CD4-positive, alpha-beta T cell (primary cell): ENCODE measurements around the gene KPNA3. TPM values are rescaled to one million over a fixed set of nuclear protein-coding genes. Genes with fewer than 3 reads are reported as not detected.

Experiments
- ATAC-seq: fragments of 200-7000 bp; cut with Tn5 transposase; one replicate; pipeline ENCODE4 v1.10.0; 2022; ENCODE audit warnings: mild to moderate bottlenecking; ENCODE audit not compliant: poor library complexity
- CTCF ChIA-PET: fragments of 350-600 bp; sonication (Branson Sonifier 250); formaldehyde crosslinking; loops from one replicate; lab custom pipeline; 2021; ENCODE audit warnings: antibody characterized with exemption, inconsistent platforms; lab: Charles Lee
- POLR2A ChIA-PET: fragments of 350-600 bp; sonication (Branson Sonifier 250); formaldehyde crosslinking; loops from one replicate; lab custom pipeline; 2021; ENCODE audit warnings: antibody characterized with exemption, inconsistent platforms; lab: Charles Lee
- DNase-seq, 14 experiments: peaks; one replicate each; pipeline ENCODE4 v3.0.0-alpha.2; 2013 to 2020; ENCODE audit warnings: mixed read lengths in 2 of 14
- H3K27ac ChIP-seq, 2 donors: one replicate each; pipeline versions ENCODE4 v1.5.1 to v1.7.0; 2013; ENCODE audit warnings: low read length in 2 of 2, low read depth in 1 of 2, mild to moderate bottlenecking in 1 of 2
- H3K27me3 ChIP-seq, 2 experiments: 1 replicate in 1 of 2; 2 replicates in 1 of 2; pipeline versions ENCODE4 v1.6.1 to v1.7.0; 2013; ENCODE audit warnings: low read length in 2 of 2, control low read depth in 1 of 2, mild to moderate bottlenecking in 1 of 2, moderate library complexity in 1 of 2; ENCODE audit not compliant: insufficient read depth in 2 of 2, control insufficient read depth in 1 of 2
- H3K36me3 ChIP-seq: one replicate; pipeline ENCODE4 v1.6.1; 2013; ENCODE audit warnings: low read length, control low read depth; ENCODE audit not compliant: insufficient read depth
- H3K4me1 ChIP-seq: one replicate; pipeline ENCODE4 v1.6.1; 2013; ENCODE audit warnings: low read length, control low read depth; ENCODE audit not compliant: insufficient read depth
- H3K4me3 ChIP-seq: one replicate; pipeline ENCODE4 v1.5.1; 2013; ENCODE audit warnings: mild to moderate bottlenecking, low read length, moderate library complexity
- H3K9me3 ChIP-seq, 2 experiments: 1 replicate in 1 of 2; 2 replicates in 1 of 2; pipeline versions ENCODE4 v1.6.1 to v1.7.0; 2013; ENCODE audit warnings: low read length in 2 of 2, mild to moderate bottlenecking in 2 of 2, control low read depth in 1 of 2, moderate library complexity in 1 of 2; ENCODE audit not compliant: control insufficient read depth in 1 of 2, insufficient read depth in 1 of 2
- H3K27ac Mint-ChIP-seq: one replicate; pipeline ENCODE4 v1.8.0; 2020; ENCODE audit warnings: mixed read lengths
- H3K27me3 Mint-ChIP-seq: one replicate; pipeline ENCODE4 v1.8.0; 2021; ENCODE audit warnings: mixed read lengths
- H3K36me3 Mint-ChIP-seq: one replicate; pipeline ENCODE4 v1.8.0; 2021; ENCODE audit warnings: low read depth, mixed read lengths
- H3K4me1 Mint-ChIP-seq: one replicate; pipeline ENCODE4 v1.8.0; 2021; ENCODE audit warnings: low read depth, mixed read lengths
- H3K4me3 Mint-ChIP-seq: one replicate; pipeline ENCODE4 v1.8.0; 2020; ENCODE audit warnings: mild to moderate bottlenecking, mixed read lengths
- H3K9me3 Mint-ChIP-seq: one replicate; pipeline ENCODE4 v1.8.0; 2020; ENCODE audit warnings: mixed read lengths
- intact Hi-C, 2 experiments: fragments of 100-400 bp; cut with DNase I in 1 of 2; cut with micrococcal nuclease in 1 of 2; formaldehyde crosslinking; loops; one replicate each; pipeline versions ENCODE4 v1.15.1 to v1.9.0; 2023 to 2025; cut with DNase I, micrococcal nuclease
- total RNA-seq, 174 experiments: library from RNA in 2 of 174; stranded (reverse) in 2 of 174; gene quantifications; one replicate each; pipeline ENCODE4 v1.2.3 and lab custom pipeline; 2021 to 2026
- TF ChIP-seq, protein P1 (sequence below): fragments of 200-600 bp; IDR thresholded peaks from one replicate; pipeline ENCODE4 v1.8.0; 2022; ENCODE audit warnings: antibody characterized with exemption, mild to moderate bottlenecking

Gene KPNA3
- total RNA-seq, 2 experiments from 2014 or later: 15.7 to 17.3 TPM

DNA sequence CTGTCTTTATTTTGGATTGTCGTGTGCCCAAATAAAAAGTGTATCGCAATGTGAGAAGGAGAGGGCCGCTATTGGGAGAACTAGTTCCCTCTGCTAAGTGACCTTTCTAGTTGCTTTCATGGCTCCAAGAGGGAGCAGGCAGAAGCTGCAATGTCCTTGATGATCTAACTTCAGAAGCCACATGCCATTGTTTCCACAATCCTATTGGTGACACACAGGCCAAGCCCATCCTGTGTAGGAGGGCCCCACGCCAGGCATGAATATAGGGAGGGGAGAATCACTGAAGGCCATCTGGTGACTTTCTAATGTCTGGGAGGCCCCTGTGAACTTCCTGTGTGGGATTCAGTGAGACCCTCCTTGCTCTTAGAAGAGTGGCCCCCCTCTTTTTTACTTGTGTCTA, 47.8 kb upstream of the KPNA3 start:
- Mint-ChIP-seq H3K36me3 (no peaks in the 10 kb centered on the region), H3K9me3 (no peaks in the 10 kb centered on the region), H3K27me3 (no peaks in the 10 kb centered on the region), H3K4me1 (no peaks in the 10 kb centered on the region), H3K27ac (no peak overlapping the region), H3K4me3 (no peak overlapping the region)
- no peak overlapping the region for H3K27ac ChIP-seq
- ATAC-seq (no peak), DNase-seq (no peak)
- intact Hi-C loops: loop anchor here in 1 of 2 experiments (10.0 kb wide), 1 partner anchor 1235 kb away; no protein-coding TSS in a partner anchor
- TF ChIP-seq, protein P1, sequence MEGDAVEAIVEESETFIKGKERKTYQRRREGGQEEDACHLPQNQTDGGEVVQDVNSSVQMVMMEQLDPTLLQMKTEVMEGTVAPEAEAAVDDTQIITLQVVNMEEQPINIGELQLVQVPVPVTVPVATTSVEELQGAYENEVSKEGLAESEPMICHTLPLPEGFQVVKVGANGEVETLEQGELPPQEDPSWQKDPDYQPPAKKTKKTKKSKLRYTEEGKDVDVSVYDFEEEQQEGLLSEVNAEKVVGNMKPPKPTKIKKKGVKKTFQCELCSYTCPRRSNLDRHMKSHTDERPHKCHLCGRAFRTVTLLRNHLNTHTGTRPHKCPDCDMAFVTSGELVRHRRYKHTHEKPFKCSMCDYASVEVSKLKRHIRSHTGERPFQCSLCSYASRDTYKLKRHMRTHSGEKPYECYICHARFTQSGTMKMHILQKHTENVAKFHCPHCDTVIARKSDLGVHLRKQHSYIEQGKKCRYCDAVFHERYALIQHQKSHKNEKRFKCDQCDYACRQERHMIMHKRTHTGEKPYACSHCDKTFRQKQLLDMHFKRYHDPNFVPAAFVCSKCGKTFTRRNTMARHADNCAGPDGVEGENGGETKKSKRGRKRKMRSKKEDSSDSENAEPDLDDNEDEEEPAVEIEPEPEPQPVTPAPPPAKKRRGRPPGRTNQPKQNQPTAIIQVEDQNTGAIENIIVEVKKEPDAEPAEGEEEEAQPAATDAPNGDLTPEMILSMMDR: no peak
- no peak overlapping the region for H3K4me3 ChIP-seq
- H3K36me3 ChIP-seq: no peaks in the 10 kb centered on the region
- H3K9me3 ChIP-seq: no peaks in the 10 kb centered on the region
- no peaks in the 10 kb centered on the region for H3K27me3 ChIP-seq
- ChIA-PET CTCF (no interaction called here), POLR2A (no interaction called here)
- H3K4me1 ChIP-seq: no peaks in the 10 kb centered on the region

DNA sequence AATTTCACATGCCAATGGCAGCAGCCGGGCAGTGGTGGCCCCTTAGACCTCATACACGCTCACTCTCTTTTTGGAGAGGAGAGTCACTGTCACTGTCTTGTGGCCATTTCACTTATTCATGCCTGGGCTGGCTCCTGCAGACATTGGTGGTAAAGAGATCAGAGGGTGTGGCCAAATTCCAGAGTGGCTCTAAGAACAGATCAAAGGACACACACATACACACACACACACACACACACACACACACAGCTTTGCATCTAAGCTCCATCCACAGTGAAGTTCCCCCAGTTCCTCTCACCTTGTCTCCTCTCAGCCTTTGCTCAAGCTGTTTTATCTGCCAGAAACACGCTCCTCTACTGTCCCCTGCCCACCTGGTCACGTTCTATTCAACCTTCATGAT, 46.5 kb upstream of the KPNA3 start:
- no peak overlapping the region for H3K27ac Mint-ChIP-seq
- POLR2A ChIA-PET: no interaction called here

DNA sequence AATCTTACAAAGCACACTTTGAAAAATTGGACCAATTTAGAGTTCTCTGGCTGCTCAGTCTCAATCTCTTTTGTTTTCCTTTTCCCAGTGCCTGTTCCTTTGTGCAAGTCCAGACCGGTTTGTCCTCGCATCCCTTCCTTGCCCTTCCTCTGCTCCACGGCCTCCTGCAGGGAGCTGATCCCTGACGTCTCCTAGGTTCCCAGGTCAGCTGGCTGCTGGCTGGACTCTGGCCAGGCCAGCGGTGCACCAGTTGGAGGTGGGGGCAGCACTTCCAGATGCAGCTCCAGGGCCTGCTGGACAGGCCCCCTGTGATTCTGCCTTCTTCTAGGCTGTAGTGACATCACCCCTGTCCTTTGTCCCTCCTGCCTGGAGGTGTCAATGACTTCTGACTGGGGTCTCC, 44.0 kb upstream of the KPNA3 start:
- H3K4me1 ChIP-seq: no peaks in the 10 kb centered on the region
- Mint-ChIP-seq H3K27ac (no peak overlapping the region), H3K4me3 (no peak overlapping the region), H3K9me3 (no peaks in the 10 kb centered on the region), H3K36me3 (no peaks in the 10 kb centered on the region), H3K27me3 (no peaks in the 10 kb centered on the region), H3K4me1 (no peaks in the 10 kb centered on the region)
- no peaks in the 10 kb centered on the region for H3K9me3 ChIP-seq
- ChIA-PET CTCF (no interaction called here), POLR2A (no interaction called here)
- H3K27me3 ChIP-seq: peaks cover 0 to 3% of the 10 kb centered on the region in 2 experiments
- no peaks in the 10 kb centered on the region for H3K36me3 ChIP-seq
- ATAC-seq: no peak
- intact Hi-C loops: no loop called here
- no peak overlapping the region for H3K27ac ChIP-seq
- H3K4me3 ChIP-seq: no peak overlapping the region
- no peak for DNase-seq
- TF ChIP-seq, protein P1: no peak

More for the DNA sequence above, 46.5 kb upstream of the KPNA3 start:
- H3K4me1 Mint-ChIP-seq: no peaks in the 10 kb centered on the region
- DNase-seq (no peak), ATAC-seq (no peak)
- CTCF ChIA-PET: no interaction called here
- no peaks in the 10 kb centered on the region for H3K27me3 Mint-ChIP-seq
- Histone ChIP-seq H3K27me3 (no peaks in the 10 kb centered on the region), H3K4me3 (no peak overlapping the region), H3K9me3 (no peaks in the 10 kb centered on the region), H3K27ac (no peak overlapping the region), H3K4me1 (no peaks in the 10 kb centered on the region), H3K36me3 (no peaks in the 10 kb centered on the region)
- no peak overlapping the region for H3K4me3 Mint-ChIP-seq
- intact Hi-C loops: no loop called here
- H3K36me3 Mint-ChIP-seq: no peaks in the 10 kb centered on the region
- TF ChIP-seq, protein P1: no peak
- H3K9me3 Mint-ChIP-seq: no peaks in the 10 kb centered on the region
